Peyer's patch (tissue), 4 donors: ENCODE results near the gene GPC5.

Experiments
- POLR2A ChIP-seq, 2 donors: fragments of 450-650 bp; IDR thresholded peaks; one replicate each; pipeline ENCODE4 v1.5.1; 2017; ENCODE audit warnings: antibody characterized with exemption in 2 of 2, mild to moderate bottlenecking in 2 of 2, moderate library complexity in 2 of 2
- TF ChIP-seq, protein P1 (sequence below), 6 experiments: fragments of 450-650 bp in 4 of 6; fragments of 200-600 bp in 2 of 6; sonication (generic) in 1 of 6; IDR thresholded peaks; one replicate each; pipeline ENCODE4 v1.5.1; 2017 to 2019; ENCODE audit warnings: antibody characterized with exemption in 6 of 6, mild to moderate bottlenecking in 3 of 6, moderate library complexity in 1 of 6

DNA sequence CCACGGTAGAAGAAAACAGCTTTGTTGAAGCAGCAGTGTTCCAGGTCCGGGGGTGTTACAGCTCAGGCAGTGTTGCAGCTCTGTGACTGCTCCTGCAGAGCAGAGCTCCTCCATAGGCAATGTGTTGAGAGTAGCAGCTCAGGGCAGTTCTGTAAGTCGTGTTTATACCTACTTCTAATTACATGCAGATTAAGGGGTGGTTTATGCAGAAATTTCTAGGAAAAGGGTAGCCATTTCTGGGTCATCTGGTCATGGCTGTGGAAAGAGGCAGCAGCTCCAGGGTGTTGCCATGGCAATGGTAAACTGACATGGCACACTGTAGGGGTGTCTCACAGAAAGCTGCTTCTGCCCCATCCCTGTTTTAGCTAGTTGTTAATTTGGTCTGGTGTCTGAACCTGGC lies 316.4 kb downstream of the GPC5 start:
- TF ChIP-seq POLR2A (IDR thresholded peaks at IDR 0.05): no peak
- TF ChIP-seq, protein P1, sequence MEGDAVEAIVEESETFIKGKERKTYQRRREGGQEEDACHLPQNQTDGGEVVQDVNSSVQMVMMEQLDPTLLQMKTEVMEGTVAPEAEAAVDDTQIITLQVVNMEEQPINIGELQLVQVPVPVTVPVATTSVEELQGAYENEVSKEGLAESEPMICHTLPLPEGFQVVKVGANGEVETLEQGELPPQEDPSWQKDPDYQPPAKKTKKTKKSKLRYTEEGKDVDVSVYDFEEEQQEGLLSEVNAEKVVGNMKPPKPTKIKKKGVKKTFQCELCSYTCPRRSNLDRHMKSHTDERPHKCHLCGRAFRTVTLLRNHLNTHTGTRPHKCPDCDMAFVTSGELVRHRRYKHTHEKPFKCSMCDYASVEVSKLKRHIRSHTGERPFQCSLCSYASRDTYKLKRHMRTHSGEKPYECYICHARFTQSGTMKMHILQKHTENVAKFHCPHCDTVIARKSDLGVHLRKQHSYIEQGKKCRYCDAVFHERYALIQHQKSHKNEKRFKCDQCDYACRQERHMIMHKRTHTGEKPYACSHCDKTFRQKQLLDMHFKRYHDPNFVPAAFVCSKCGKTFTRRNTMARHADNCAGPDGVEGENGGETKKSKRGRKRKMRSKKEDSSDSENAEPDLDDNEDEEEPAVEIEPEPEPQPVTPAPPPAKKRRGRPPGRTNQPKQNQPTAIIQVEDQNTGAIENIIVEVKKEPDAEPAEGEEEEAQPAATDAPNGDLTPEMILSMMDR (IDR thresholded peaks at IDR 0.05): no peak
